Liver (tissue), 9 donors: ENCODE measurements around the gene DTWD1. TPM values are rescaled to one million over a fixed set of nuclear protein-coding genes. Genes with fewer than 3 reads are reported as not detected.

Source experiments
- DNase-seq: peaks from one replicate; pipeline ENCODE4 v3.0.0-alpha.2; 2017; ENCODE audit warnings: low spot score
- H3K27ac ChIP-seq, 2 donors: one replicate each; pipeline ENCODE4 v1.7.0; 2013; ENCODE audit warnings: inconsistent platforms in 2 of 2, low read length in 2 of 2, control low read depth in 1 of 2, low read depth in 1 of 2, mild to moderate bottlenecking in 1 of 2
- H3K27me3 ChIP-seq, 4 donors: one replicate each; pipeline versions ENCODE4 v1.6.1 to v1.7.0; 2013; ENCODE audit warnings: low read length in 3 of 4, inconsistent platforms in 1 of 4, mild to moderate bottlenecking in 1 of 4, moderate library complexity in 1 of 4; ENCODE audit not compliant: control insufficient read depth in 4 of 4, insufficient read depth in 4 of 4
- H3K36me3 ChIP-seq, 4 donors: one replicate each; pipeline versions ENCODE4 v1.6.1 to v1.7.0; 2013; ENCODE audit warnings: low read length in 3 of 4, mild to moderate bottlenecking in 3 of 4, low read depth in 1 of 4, moderate library complexity in 1 of 4; ENCODE audit not compliant: control insufficient read depth in 4 of 4, insufficient read depth in 3 of 4
- H3K4me1 ChIP-seq, 4 donors: one replicate each; pipeline versions ENCODE4 v1.6.1 to v1.7.0; 2013; ENCODE audit warnings: low read length in 3 of 4, mild to moderate bottlenecking in 3 of 4, moderate library complexity in 1 of 4; ENCODE audit not compliant: control insufficient read depth in 4 of 4, insufficient read depth in 4 of 4
- H3K4me3 ChIP-seq, 3 donors: one replicate each; pipeline versions ENCODE4 v1.6.1 to v1.7.0; 2013; ENCODE audit warnings: low read length in 3 of 3, control low read depth in 1 of 3, low read depth in 1 of 3, mild to moderate bottlenecking in 1 of 3
- H3K9ac ChIP-seq, 2 donors: one replicate each; pipeline ENCODE4 v1.7.0; 2013; ENCODE audit warnings: low read length in 2 of 2, mild to moderate bottlenecking in 2 of 2, moderate library complexity in 2 of 2, control low read depth in 1 of 2, low read depth in 1 of 2
- H3K9me3 ChIP-seq, 4 donors: one replicate each; pipeline versions ENCODE4 v1.6.1 to v1.7.0; 2013; ENCODE audit warnings: low read length in 3 of 4; ENCODE audit not compliant: control insufficient read depth in 4 of 4
- EGR1 ChIP-seq, 2 donors: IDR thresholded peaks; 2 replicates each; pipeline ENCODE4 v1.6.1; 2016 to 2018; ENCODE audit warnings: antibody characterized with exemption in 2 of 2, low read depth in 2 of 2
- FOXA1 ChIP-seq: IDR thresholded peaks from 2 replicates; pipeline ENCODE4 v1.6.1; 2016; ENCODE audit warnings: antibody characterized with exemption
- FOXA2 ChIP-seq: IDR thresholded peaks from 2 replicates; pipeline ENCODE4 v1.6.1; 2016; ENCODE audit warnings: antibody characterized with exemption
- GABPA ChIP-seq, 2 donors: IDR thresholded peaks in 1 of 2; conservative IDR thresholded peaks in 1 of 2; 2 replicates each; pipeline ENCODE4 v1.6.1; 2016; ENCODE audit warnings: antibody characterized with exemption in 2 of 2, mild to moderate bottlenecking in 1 of 2, moderate library complexity in 1 of 2
- HNF4A ChIP-seq, 2 donors: conservative IDR thresholded peaks; 2 replicates each; pipeline ENCODE4 v1.6.1; 2016; ENCODE audit warnings: antibody characterized with exemption in 2 of 2, mild to moderate bottlenecking in 2 of 2
- HNF4G ChIP-seq: IDR thresholded peaks from 2 replicates; pipeline ENCODE4 v1.6.1; 2016; ENCODE audit warnings: antibody characterized with exemption
- JUND ChIP-seq, 2 donors: IDR thresholded peaks; 2 replicates each; pipeline ENCODE4 v1.6.1; 2016; ENCODE audit warnings: antibody characterized with exemption in 2 of 2
- NR2F2 ChIP-seq: IDR thresholded peaks from 2 replicates; pipeline ENCODE4 v1.6.1; 2016; ENCODE audit warnings: antibody characterized with exemption
- RAD21 ChIP-seq, 2 donors: IDR thresholded peaks; 2 replicates each; pipeline ENCODE4 v1.6.1; 2016; ENCODE audit warnings: antibody characterized with exemption in 2 of 2, mild to moderate bottlenecking in 2 of 2
- SP1 ChIP-seq: IDR thresholded peaks from 2 replicates; pipeline ENCODE4 v1.6.1; 2018; ENCODE audit warnings: antibody characterized with exemption, mild to moderate bottlenecking
- TAF1 ChIP-seq: conservative IDR thresholded peaks from 2 replicates; pipeline ENCODE4 v1.6.1; 2016; ENCODE audit warnings: antibody characterized with exemption, mild to moderate bottlenecking
- YY1 ChIP-seq: IDR thresholded peaks from 2 replicates; pipeline ENCODE4 v1.6.1; 2016; ENCODE audit warnings: antibody characterized with exemption, mild to moderate bottlenecking
- WGBS: extraction: QIAGEN DNeasy Blood & Tissue Kit; methylation state at CpG from one replicate; pipeline ENCODE4 v1.1.7; 2013; 5-methylcytosine and 5-hydroxymethylcytosine counted together
- polyA plus RNA-seq, 2 donors: library from polyadenylated mRNA; stranded (reverse) in 1 of 2; unstranded in 1 of 2; fragments of 200-250 nt in 1 of 2; fragments of >200 nt in 1 of 2; fragmentation: Nextera tagmentation in 1 of 2; extraction: Ambion mirVana in 1 of 2; gene quantifications; one replicate each; pipeline versions ENCODE4 v1.2.1 to v1.2.3, GENCODE V29; 2013 to 2015
- total RNA-seq, 2 donors: library from RNA; depleted of rRNA; stranded (reverse); fragments of >200 nt; gene quantifications; one replicate each; pipeline ENCODE4 v1.2.3, GENCODE V29; 2014
- TF ChIP-seq, protein P1 (sequence below): fragments of 150-350 bp; IDR thresholded peaks from 2 replicates; pipeline ENCODE4 v1.5.1; 2017; ENCODE audit warnings: improper control_type of control experiment, low read depth, low read length; ENCODE audit not compliant: missing input control
- TF ChIP-seq, protein P2 (sequence below): IDR thresholded peaks from 2 replicates; pipeline ENCODE4 v1.6.1; 2016; ENCODE audit warnings: antibody characterized with exemption
- TF ChIP-seq, protein P3 (sequence below): IDR thresholded peaks from 2 replicates; pipeline ENCODE4 v1.6.1; 2016; ENCODE audit warnings: antibody characterized with exemption, mild to moderate bottlenecking
- TF ChIP-seq, protein P4 (sequence below): IDR thresholded peaks from 2 replicates; pipeline ENCODE4 v1.6.1; 2016; ENCODE audit warnings: antibody characterized with exemption
- donor health status: healthy.
- donor health status: healthy.
- donor health status: healthy.
- donor health status: healthy.
- donor health status: healthy.

DTWD1 gene
- total and polyA plus RNA-seq, 4 donors = 5.8 to 10.8 (median 9.7) TPM

DNA sequence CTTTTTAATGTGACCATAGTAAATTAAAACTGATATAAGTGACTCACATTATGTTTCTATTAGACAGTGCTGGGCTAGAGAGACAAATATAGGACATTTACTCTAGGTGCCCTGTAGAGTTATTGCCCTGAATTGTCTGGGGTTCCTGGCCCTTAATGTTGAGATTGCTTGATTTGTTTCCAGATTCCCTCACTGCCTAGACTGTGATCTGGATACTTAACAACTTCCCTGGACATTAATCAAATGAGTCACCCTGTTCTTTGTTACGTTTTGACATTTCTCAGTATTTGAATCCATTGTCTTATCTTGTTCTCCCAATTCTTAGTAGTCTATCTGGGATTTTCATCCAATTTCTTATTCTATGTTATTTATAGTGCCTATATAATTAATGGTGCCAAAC is 65.8 kb downstream of the DTWD1 start:
- no peak overlapping the region for H3K9ac ChIP-seq
- no peaks in the 10 kb centered on the region for H3K9me3 ChIP-seq
- no peak for DNase-seq
- no peaks in the 10 kb centered on the region for H3K27me3 ChIP-seq
- WGBS = 82% methylated on average over 1 of the region's 1 CpG
- no peak overlapping the region for H3K4me3 ChIP-seq
- H3K27ac ChIP-seq = no peak overlapping the region
- TF ChIP-seq TAF1 (no peak), EGR1 (IDR thresholded peaks at IDR 0.05; ENCODE audit: low read depth in 2 of 2) (no peak), JUND (IDR thresholded peaks at IDR 0.05) (no peak), FOXA1 (no peak), YY1 (no peak), GABPA (IDR thresholded peaks at IDR 0.05 in 1 of 2, conservative IDR thresholded peaks at IDR 0.05 in 1 of 2) (no peak), RAD21 (IDR thresholded peaks at IDR 0.05) (no peak), NR2F2 (no peak), HNF4A (conservative IDR thresholded peaks at IDR 0.05) (no peak), HNF4G (no peak), SP1 (no peak)
- TF ChIP-seq, protein P1, sequence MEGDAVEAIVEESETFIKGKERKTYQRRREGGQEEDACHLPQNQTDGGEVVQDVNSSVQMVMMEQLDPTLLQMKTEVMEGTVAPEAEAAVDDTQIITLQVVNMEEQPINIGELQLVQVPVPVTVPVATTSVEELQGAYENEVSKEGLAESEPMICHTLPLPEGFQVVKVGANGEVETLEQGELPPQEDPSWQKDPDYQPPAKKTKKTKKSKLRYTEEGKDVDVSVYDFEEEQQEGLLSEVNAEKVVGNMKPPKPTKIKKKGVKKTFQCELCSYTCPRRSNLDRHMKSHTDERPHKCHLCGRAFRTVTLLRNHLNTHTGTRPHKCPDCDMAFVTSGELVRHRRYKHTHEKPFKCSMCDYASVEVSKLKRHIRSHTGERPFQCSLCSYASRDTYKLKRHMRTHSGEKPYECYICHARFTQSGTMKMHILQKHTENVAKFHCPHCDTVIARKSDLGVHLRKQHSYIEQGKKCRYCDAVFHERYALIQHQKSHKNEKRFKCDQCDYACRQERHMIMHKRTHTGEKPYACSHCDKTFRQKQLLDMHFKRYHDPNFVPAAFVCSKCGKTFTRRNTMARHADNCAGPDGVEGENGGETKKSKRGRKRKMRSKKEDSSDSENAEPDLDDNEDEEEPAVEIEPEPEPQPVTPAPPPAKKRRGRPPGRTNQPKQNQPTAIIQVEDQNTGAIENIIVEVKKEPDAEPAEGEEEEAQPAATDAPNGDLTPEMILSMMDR = no peak
- TF ChIP-seq, protein P2, sequence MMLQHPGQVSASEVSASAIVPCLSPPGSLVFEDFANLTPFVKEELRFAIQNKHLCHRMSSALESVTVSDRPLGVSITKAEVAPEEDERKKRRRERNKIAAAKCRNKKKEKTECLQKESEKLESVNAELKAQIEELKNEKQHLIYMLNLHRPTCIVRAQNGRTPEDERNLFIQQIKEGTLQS = no peak
- TF ChIP-seq, protein P3, sequence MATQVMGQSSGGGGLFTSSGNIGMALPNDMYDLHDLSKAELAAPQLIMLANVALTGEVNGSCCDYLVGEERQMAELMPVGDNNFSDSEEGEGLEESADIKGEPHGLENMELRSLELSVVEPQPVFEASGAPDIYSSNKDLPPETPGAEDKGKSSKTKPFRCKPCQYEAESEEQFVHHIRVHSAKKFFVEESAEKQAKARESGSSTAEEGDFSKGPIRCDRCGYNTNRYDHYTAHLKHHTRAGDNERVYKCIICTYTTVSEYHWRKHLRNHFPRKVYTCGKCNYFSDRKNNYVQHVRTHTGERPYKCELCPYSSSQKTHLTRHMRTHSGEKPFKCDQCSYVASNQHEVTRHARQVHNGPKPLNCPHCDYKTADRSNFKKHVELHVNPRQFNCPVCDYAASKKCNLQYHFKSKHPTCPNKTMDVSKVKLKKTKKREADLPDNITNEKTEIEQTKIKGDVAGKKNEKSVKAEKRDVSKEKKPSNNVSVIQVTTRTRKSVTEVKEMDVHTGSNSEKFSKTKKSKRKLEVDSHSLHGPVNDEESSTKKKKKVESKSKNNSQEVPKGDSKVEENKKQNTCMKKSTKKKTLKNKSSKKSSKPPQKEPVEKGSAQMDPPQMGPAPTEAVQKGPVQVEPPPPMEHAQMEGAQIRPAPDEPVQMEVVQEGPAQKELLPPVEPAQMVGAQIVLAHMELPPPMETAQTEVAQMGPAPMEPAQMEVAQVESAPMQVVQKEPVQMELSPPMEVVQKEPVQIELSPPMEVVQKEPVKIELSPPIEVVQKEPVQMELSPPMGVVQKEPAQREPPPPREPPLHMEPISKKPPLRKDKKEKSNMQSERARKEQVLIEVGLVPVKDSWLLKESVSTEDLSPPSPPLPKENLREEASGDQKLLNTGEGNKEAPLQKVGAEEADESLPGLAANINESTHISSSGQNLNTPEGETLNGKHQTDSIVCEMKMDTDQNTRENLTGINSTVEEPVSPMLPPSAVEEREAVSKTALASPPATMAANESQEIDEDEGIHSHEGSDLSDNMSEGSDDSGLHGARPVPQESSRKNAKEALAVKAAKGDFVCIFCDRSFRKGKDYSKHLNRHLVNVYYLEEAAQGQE = no peak
- TF ChIP-seq, protein P4, sequence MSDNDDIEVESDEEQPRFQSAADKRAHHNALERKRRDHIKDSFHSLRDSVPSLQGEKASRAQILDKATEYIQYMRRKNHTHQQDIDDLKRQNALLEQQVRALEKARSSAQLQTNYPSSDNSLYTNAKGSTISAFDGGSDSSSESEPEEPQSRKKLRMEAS = no peak
- no peaks in the 10 kb centered on the region for H3K4me1 ChIP-seq
- H3K36me3 ChIP-seq = no peaks in the 10 kb centered on the region

DNA sequence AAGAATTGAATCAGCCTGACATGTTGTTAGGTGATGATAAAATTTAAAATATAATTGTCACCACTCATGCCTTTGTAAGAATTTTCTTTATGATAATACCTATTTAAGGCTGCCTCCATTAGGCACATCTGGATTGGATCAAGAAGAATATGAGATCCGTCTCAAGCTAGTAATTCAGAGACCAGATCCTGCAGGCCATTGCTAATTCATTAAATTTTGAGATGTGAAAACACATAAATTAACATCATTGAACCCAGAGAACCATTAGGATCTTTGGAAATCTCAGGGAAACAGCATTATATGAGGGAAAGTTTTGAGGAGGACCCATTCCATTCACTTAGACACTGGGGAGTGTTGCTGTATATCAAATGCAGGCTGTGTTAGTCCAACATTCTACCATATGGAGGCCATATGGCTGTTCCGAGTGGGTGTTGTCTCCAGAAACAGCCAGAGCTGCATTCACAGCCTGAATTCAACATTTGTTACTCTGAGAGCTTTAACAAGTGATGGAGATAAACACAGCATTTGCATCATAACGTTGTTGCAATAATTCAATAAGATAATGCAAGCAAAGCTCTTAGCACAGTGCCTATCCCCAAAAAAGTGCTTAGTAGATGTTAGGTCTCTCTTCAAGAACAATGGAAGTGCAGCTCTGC is 67.4 kb downstream of the DTWD1 start:
- no peaks in the 10 kb centered on the region for H3K4me1 ChIP-seq
- H3K9ac ChIP-seq = no peak overlapping the region
- H3K4me3 ChIP-seq = no peak overlapping the region
- H3K9me3 ChIP-seq = no peaks in the 10 kb centered on the region
- H3K27ac ChIP-seq = no peak overlapping the region
- peaks cover 0 to 3% (median 0%) of the 10 kb centered on the region in 4 donors for H3K27me3 ChIP-seq
- no peaks in the 10 kb centered on the region for H3K36me3 ChIP-seq
- TF ChIP-seq YY1 = no peak
- no peak for TF ChIP-seq FOXA2
- no peak for TF ChIP-seq SP1
- TF ChIP-seq GABPA (IDR thresholded peaks at IDR 0.05 in 1 of 2, conservative IDR thresholded peaks at IDR 0.05 in 1 of 2) = no peak
- TF ChIP-seq JUND (IDR thresholded peaks at IDR 0.05) = no peak
- TF ChIP-seq, protein P3 = no peak
- TF ChIP-seq, protein P4 = no peak
- TF ChIP-seq, protein P1 = no peak
- TF ChIP-seq RAD21 (IDR thresholded peaks at IDR 0.05) = no peak
- TF ChIP-seq, protein P2 = no peak
- WGBS = 78% methylated on average over 3 of the region's 3 CpGs
- no peak for DNase-seq
